Activated naive CD4-positive, alpha-beta T cell treated with anti-CD3 and anti-CD28 coated beads, Interleukin-2, amount 50 U/mL, for 16 hours (primary cell): ENCODE results near the gene EML5.
"Not testable (repeated sequence)": the region's sequence is repeated elsewhere in the genome, so short reads cannot be mapped to it uniquely, and the experiment has no call there.

Experiments used
- DNase-seq: peaks from one replicate; pipeline ENCODE4 v3.0.0-alpha.2; 2020

EML5 gene

GRCh38 chr14:88799522-88799921 lies 6.8 kb upstream of the EML5 start:
- DNase-seq = no peak

- no peak for DNase-seq
These were observed 5.4 kb upstream of the EML5 start for GRCh38 chr14:88798156-88798555.

- no peak for DNase-seq
These were observed 489 bp upstream of the EML5 start for GRCh38 chr14:88793259-88793625.

GRCh38 chr14:88791629-88792472 lies 902 bp downstream of the EML5 start:
- peak; percentile 12 for DNase-seq

- DNase-seq = no peak
These were observed 1.5 kb downstream of the EML5 start for GRCh38 chr14:88791252-88791621.

- no peak for DNase-seq
These were observed 2.1 kb downstream of the EML5 start for GRCh38 chr14:88790501-88791251.

- DNase-seq = not testable (repeated sequence)
These were observed 3.2 kb downstream of the EML5 start for GRCh38 chr14:88789573-88789972.

- DNase-seq = no peak
These were observed 6.0 kb downstream of the EML5 start for GRCh38 chr14:88786715-88787114.

- DNase-seq = no peak
These were observed 6.8 kb downstream of the EML5 start for GRCh38 chr14:88785911-88786310.

GRCh38 chr14:88775532-88775931 lies 17.2 kb downstream of the EML5 start:
- DNase-seq = no peak

- no peak for DNase-seq
These were observed 22.0 kb downstream of the EML5 start for GRCh38 chr14:88770736-88771135.

- DNase-seq = no peak
These were observed 27.6 kb downstream of the EML5 start for GRCh38 chr14:88765130-88765529.

- no peak for DNase-seq
These were observed 38.9 kb downstream of the EML5 start for GRCh38 chr14:88753873-88754272.

GRCh38 chr14:88750945-88751344 lies 41.8 kb downstream of the EML5 start:
- no peak for DNase-seq

- DNase-seq = no peak
These were observed 42.3 kb downstream of the EML5 start for GRCh38 chr14:88750413-88750812.

- DNase-seq = no peak
These were observed 43.6 kb downstream of the EML5 start for GRCh38 chr14:88749139-88749538.

- DNase-seq = no peak
These were observed 44.5 kb downstream of the EML5 start for GRCh38 chr14:88748288-88748687.

GRCh38 chr14:88746052-88746451 lies 46.7 kb downstream of the EML5 start:
- DNase-seq = no peak

- no peak for DNase-seq
These were observed 55.5 kb downstream of the EML5 start for GRCh38 chr14:88737245-88737644.

- no peak for DNase-seq
These were observed 59.6 kb downstream of the EML5 start for GRCh38 chr14:88733121-88733520.

GRCh38 chr14:88729159-88729558 lies 63.6 kb downstream of the EML5 start:
- DNase-seq = no peak

- DNase-seq = no peak
These were observed 65.7 kb downstream of the EML5 start for GRCh38 chr14:88727057-88727456.

- DNase-seq = no peak
These were observed 82.0 kb downstream of the EML5 start for GRCh38 chr14:88710709-88711108.

- DNase-seq = no peak
These were observed 85.7 kb downstream of the EML5 start for GRCh38 chr14:88707088-88707487.
